K562 (cell line): ENCODE measurements around the gene NOTCH3. TPM values are rescaled to one million over a fixed set of nuclear protein-coding genes. Genes with fewer than 3 reads are reported as not detected.

Experiments used
- BHLHE40 ChIP-seq: IDR thresholded peaks from 2 replicates; pipeline ENCODE4 v1.6.1; 2011; ENCODE audit warnings: low read length, improper control_type of control experiment
- HCFC1 ChIP-seq: IDR thresholded peaks from 2 replicates; pipeline ENCODE4 v1.6.1; 2012; ENCODE audit warnings: low read depth, low read length, improper control_type of control experiment
- JUNB ChIP-seq: fragments of 450-650 bp; formaldehyde crosslinking; conservative IDR thresholded peaks from 2 replicates; pipeline ENCODE4 v1.4.0; 2020; ENCODE audit warnings: mild to moderate bottlenecking
- NCOA2 ChIP-seq, 2 experiments: fragments of 450-650 bp; IDR thresholded peaks; 2 replicates each; pipeline ENCODE4 v1.6.1; 2018; ENCODE audit warnings: mild to moderate bottlenecking in 2 of 2, moderate library complexity in 1 of 2; ENCODE audit not compliant: partially characterized antibody in 2 of 2
- RBBP5 ChIP-seq: fragments of 200-600 bp; sonication (generic); IDR thresholded peaks from 2 replicates; pipeline ENCODE4 v1.6.1; 2012; ENCODE audit warnings: borderline replicate concordance, mild to moderate bottlenecking, low read length, control low read depth, inconsistent platforms; ENCODE audit not compliant: insufficient read depth, poor library complexity, severe bottlenecking
- SMAD1 ChIP-seq: fragments of 150-350 bp; IDR thresholded peaks from 2 replicates; pipeline ENCODE4 v1.6.1; 2014; ENCODE audit warnings: low read length, low read depth; ENCODE audit not compliant: partially characterized antibody
- SP2 ChIP-seq: IDR thresholded peaks from 2 replicates; pipeline ENCODE4 v1.6.1; 2011; ENCODE audit warnings: mild to moderate bottlenecking, low read depth, low read length, moderate library complexity; ENCODE audit not compliant: poor library complexity, severe bottlenecking; ENCODE audit errors: extremely low read depth
- TCFL5 ChIP-seq: fragments of 250-450 bp; sonication (Bioruptor Pico); conservative IDR thresholded peaks from 2 replicates; pipeline ENCODE4 v1.6.1; 2021; ENCODE audit warnings: mild to moderate bottlenecking, moderate library complexity, matching md5 sums
- ZNF143 ChIP-seq: sonication (generic); formaldehyde crosslinking; IDR thresholded peaks from 2 replicates; pipeline ENCODE4 v1.9.0; 2022; ENCODE audit warnings: mild to moderate bottlenecking, missing genetic modification reagents
- ZNF551 ChIP-seq: fragments of 250-450 bp; sonication (Bioruptor Pico); IDR thresholded peaks from 2 replicates; pipeline ENCODE4 v1.5.0; 2021; ENCODE audit warnings: mild to moderate bottlenecking, moderate library complexity
- polyA plus RNA-seq, 8 experiments: library from polyadenylated mRNA; depleted of rRNA in 4 of 8; stranded (reverse) in 5 of 8; unstranded in 3 of 8; fragments of >200 nt; fragmentation: Nextera tagmentation in 2 of 8; fragmentation: Illumina TruSeq in 1 of 8; extraction: Ambion mirVana in 2 of 8; extraction: Trizol in 1 of 8; gene quantifications; 2 replicates each; pipeline versions ENCODE4 v1.2.1 to v1.2.3, GENCODE V29; 2011 to 2014; ENCODE audit warnings: inconsistent platforms in 1 of 8, missing spikeins in 1 of 8
- total RNA-seq, 7 experiments: library from RNA; depleted of rRNA in 6 of 7; stranded (reverse); fragments of >200 nt in 6 of 7; fragmentation: Illumina TruSeq in 2 of 7; extraction: Trizol in 2 of 7; gene quantifications; 2 replicates each; pipeline versions ENCODE4 v1.2.1 to v1.2.3, GENCODE V29; 2011 to 2021; ENCODE audit warnings: low replicate concordance in 1 of 7
- TF ChIP-seq, protein P1 (sequence below), 2 experiments: fragments of 450-650 bp; IDR thresholded peaks; 2 replicates each; pipeline ENCODE4 v1.6.1; 2018; ENCODE audit warnings: mild to moderate bottlenecking in 2 of 2, low read depth in 1 of 2; ENCODE audit not compliant: partially characterized antibody in 2 of 2
- TF ChIP-seq, protein P2 (sequence below): fragments of 450-650 bp; formaldehyde crosslinking; IDR thresholded peaks from 2 replicates; pipeline ENCODE4 v1.4.0; 2020; ENCODE audit warnings: mild to moderate bottlenecking, mixed read lengths
- TF ChIP-seq, protein P3 (sequence below), 2 experiments: fragments of 450-650 bp; conservative IDR thresholded peaks; 2 replicates each; pipeline ENCODE4 v1.6.1; 2017; ENCODE audit warnings: mild to moderate bottlenecking in 2 of 2, moderate library complexity in 2 of 2
- TF ChIP-seq, protein P4 (sequence below): fragments of 450-650 bp; IDR thresholded peaks from 2 replicates; pipeline ENCODE4 v1.7.1; 2018; ENCODE audit warnings: mild to moderate bottlenecking, low read depth; ENCODE audit not compliant: partially characterized antibody

The NOTCH3 gene
- total and polyA plus RNA-seq, 9 of the 15 experiments (the other 6 are each of a cell fraction or from before 2014, with no cell fraction given) = under 0.01 to 1.2 (median 0.16) TPM

DNA sequence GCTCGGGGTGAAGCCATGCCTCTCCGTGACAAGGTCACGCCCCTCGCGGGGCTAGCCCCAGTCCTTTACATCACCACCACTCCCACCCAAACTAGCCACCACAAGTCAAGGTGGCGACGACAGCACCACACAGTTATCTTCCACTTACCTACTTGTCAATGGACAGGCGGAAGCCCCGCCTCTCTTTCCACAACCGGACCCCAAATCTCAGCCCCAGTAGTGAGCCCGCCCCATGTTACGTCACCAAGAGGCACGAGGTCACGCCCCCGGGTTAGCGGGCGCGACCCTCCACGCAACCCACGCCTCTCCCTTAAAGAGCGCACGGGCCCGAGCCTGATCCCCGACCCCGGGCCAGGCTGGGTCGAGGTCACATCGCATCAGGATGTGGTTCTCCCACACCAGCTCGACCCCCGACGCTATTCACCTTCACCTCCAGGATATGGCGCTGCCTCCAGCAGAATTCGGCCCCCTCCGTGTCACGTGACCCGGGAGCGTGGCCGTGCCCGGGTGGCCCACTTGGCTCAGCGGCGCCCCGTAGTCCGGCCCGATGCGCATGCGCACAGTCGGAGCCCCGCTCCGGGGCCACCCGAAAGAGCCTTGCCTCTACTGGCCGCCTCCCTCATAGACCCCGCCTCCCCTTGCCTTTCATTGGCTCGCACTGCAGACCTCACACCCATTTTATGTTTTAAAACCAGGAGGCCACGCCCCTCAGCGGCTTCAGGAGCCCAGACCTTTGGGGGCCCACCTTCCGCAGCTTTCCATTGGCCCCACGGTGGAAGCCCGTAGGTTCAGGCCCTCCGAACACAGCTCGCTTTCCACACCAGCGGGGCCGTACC is 75.3 kb downstream of the NOTCH3 start (continued):
- TF ChIP-seq BHLHE40 (peak; percentile 94), ZNF143 (peak; percentile 38; the same call in 1 of the 2 replicates), HCFC1 (0 out of 2 replicates have a peak, but pooled peaks have one; percentile 44), SP2 (peak; percentile 50), ZNF551 (CRISPR knock-in tag) (no peak), TCFL5 (CRISPR knock-in tag) (no peak), SMAD1 (no peak), NCOA2 (IDR thresholded peaks at IDR 0.05; ENCODE audit: partially characterized antibody in 2 of 2) (no peak), JUNB (CRISPR knock-in tag) (no peak), RBBP5 (peak; percentile 39)
- TF ChIP-seq, protein P1, sequence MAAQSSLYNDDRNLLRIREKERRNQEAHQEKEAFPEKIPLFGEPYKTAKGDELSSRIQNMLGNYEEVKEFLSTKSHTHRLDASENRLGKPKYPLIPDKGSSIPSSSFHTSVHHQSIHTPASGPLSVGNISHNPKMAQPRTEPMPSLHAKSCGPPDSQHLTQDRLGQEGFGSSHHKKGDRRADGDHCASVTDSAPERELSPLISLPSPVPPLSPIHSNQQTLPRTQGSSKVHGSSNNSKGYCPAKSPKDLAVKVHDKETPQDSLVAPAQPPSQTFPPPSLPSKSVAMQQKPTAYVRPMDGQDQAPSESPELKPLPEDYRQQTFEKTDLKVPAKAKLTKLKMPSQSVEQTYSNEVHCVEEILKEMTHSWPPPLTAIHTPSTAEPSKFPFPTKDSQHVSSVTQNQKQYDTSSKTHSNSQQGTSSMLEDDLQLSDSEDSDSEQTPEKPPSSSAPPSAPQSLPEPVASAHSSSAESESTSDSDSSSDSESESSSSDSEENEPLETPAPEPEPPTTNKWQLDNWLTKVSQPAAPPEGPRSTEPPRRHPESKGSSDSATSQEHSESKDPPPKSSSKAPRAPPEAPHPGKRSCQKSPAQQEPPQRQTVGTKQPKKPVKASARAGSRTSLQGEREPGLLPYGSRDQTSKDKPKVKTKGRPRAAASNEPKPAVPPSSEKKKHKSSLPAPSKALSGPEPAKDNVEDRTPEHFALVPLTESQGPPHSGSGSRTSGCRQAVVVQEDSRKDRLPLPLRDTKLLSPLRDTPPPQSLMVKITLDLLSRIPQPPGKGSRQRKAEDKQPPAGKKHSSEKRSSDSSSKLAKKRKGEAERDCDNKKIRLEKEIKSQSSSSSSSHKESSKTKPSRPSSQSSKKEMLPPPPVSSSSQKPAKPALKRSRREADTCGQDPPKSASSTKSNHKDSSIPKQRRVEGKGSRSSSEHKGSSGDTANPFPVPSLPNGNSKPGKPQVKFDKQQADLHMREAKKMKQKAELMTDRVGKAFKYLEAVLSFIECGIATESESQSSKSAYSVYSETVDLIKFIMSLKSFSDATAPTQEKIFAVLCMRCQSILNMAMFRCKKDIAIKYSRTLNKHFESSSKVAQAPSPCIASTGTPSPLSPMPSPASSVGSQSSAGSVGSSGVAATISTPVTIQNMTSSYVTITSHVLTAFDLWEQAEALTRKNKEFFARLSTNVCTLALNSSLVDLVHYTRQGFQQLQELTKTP (IDR thresholded peaks at IDR 0.05; ENCODE audit: low read depth in 1 of 2, partially characterized antibody in 2 of 2) = peak in 1 of 2 experiments; percentile 69
- TF ChIP-seq, protein P2, sequence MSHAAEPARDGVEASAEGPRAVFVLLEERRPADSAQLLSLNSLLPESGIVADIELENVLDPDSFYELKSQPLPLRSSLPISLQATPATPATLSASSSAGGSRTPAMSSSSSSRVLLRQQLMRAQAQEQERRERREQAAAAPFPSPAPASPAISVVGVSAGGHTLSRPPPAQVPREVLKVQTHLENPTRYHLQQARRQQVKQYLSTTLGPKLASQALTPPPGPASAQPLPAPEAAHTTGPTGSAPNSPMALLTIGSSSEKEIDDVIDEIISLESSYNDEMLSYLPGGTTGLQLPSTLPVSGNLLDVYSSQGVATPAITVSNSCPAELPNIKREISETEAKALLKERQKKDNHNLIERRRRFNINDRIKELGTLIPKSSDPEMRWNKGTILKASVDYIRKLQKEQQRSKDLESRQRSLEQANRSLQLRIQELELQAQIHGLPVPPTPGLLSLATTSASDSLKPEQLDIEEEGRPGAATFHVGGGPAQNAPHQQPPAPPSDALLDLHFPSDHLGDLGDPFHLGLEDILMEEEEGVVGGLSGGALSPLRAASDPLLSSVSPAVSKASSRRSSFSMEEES (CRISPR knock-in tag) = peak; percentile 99
- TF ChIP-seq, protein P3, sequence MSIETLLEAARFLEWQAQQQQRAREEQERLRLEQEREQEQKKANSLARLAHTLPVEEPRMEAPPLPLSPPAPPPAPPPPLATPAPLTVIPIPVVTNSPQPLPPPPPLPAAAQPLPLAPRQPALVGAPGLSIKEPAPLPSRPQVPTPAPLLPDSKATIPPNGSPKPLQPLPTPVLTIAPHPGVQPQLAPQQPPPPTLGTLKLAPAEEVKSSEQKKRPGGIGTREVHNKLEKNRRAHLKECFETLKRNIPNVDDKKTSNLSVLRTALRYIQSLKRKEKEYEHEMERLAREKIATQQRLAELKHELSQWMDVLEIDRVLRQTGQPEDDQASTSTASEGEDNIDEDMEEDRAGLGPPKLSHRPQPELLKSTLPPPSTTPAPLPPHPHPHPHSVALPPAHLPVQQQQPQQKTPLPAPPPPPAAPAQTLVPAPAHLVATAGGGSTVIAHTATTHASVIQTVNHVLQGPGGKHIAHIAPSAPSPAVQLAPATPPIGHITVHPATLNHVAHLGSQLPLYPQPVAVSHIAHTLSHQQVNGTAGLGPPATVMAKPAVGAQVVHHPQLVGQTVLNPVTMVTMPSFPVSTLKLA (conservative IDR thresholded peaks at IDR 0.05) = peak; percentile 89 to 90
- TF ChIP-seq, protein P4, sequence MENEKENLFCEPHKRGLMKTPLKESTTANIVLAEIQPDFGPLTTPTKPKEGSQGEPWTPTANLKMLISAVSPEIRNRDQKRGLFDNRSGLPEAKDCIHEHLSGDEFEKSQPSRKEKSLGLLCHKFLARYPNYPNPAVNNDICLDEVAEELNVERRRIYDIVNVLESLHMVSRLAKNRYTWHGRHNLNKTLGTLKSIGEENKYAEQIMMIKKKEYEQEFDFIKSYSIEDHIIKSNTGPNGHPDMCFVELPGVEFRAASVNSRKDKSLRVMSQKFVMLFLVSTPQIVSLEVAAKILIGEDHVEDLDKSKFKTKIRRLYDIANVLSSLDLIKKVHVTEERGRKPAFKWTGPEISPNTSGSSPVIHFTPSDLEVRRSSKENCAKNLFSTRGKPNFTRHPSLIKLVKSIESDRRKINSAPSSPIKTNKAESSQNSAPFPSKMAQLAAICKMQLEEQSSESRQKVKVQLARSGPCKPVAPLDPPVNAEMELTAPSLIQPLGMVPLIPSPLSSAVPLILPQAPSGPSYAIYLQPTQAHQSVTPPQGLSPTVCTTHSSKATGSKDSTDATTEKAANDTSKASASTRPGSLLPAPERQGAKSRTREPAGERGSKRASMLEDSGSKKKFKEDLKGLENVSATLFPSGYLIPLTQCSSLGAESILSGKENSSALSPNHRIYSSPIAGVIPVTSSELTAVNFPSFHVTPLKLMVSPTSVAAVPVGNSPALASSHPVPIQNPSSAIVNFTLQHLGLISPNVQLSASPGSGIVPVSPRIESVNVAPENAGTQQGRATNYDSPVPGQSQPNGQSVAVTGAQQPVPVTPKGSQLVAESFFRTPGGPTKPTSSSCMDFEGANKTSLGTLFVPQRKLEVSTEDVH = peak; percentile 26
